BJ (cell line): ENCODE measurements around the gene ACBD5. TPM values are rescaled to one million over a fixed set of nuclear protein-coding genes. Genes with fewer than 3 reads are reported as not detected.
A peak's percentile ranks its signal among the peaks of the same experiment; 100 is the strongest.
"Not testable (repeated sequence)": the region's sequence is repeated elsewhere in the genome, so short reads cannot be mapped to it uniquely, and the experiment has no call there.

Source experiments
- CTCF ChIA-PET: fragments of 350-600 bp; formaldehyde crosslinking; extraction: SDS; loops from one replicate; lab custom pipeline; 2021; ENCODE audit warnings: antibody characterized with exemption, inconsistent platforms; lab: Yijun Ruan, JAX
- POLR2A ChIA-PET: fragments of 300-600 bp; sonication (Branson Sonifier 250); formaldehyde crosslinking; extraction: SDS; loops from one replicate; lab custom pipeline; 2021; ENCODE audit warnings: antibody characterized with exemption; lab: Charles Lee
- DNase-seq: peaks from one replicate; pipeline ENCODE4 v3.0.0-alpha.2; 2011; ENCODE audit warnings: low read depth
- H3K27me3 ChIP-seq: 2 replicates; pipeline ENCODE4 v1.6.0; 2011; ENCODE audit warnings: low read length; ENCODE audit not compliant: control insufficient read depth, insufficient read depth
- H3K36me3 ChIP-seq: 2 replicates; pipeline ENCODE4 v1.5.1; 2011; ENCODE audit warnings: low read length; ENCODE audit not compliant: control insufficient read depth, insufficient read depth
- H3K4me3 ChIP-seq: 2 replicates; pipeline ENCODE4 v1.5.1; 2011; ENCODE audit warnings: low read depth, mild to moderate bottlenecking, control low read depth, low read length
- polyA plus RNA-seq: library from polyadenylated mRNA; depleted of rRNA; stranded (reverse); fragments of >200 nt; gene quantifications from 2 replicates; pipeline ENCODE4 v1.2.3, GENCODE V29; 2011
- TF ChIP-seq, protein P1 (sequence below): IDR thresholded peaks from 2 replicates; pipeline ENCODE4 v1.5.1; 2011; ENCODE audit warnings: low read depth, mild to moderate bottlenecking, control low read depth, inconsistent platforms, low read length, moderate library complexity; ENCODE audit not compliant: insufficient read depth

ACBD5 gene
- polyA plus RNA-seq, 1 experiment, result 7.8 TPM

- DNase-seq, result no peak
- Histone ChIP-seq H3K36me3 (no peaks in the 10 kb centered on the region), H3K27me3 (no peaks in the 10 kb centered on the region), H3K4me3 (peak overlapping the region; percentile 74)
- ChIA-PET POLR2A (no interaction called here), CTCF (no interaction called here)
- TF ChIP-seq, protein P1, sequence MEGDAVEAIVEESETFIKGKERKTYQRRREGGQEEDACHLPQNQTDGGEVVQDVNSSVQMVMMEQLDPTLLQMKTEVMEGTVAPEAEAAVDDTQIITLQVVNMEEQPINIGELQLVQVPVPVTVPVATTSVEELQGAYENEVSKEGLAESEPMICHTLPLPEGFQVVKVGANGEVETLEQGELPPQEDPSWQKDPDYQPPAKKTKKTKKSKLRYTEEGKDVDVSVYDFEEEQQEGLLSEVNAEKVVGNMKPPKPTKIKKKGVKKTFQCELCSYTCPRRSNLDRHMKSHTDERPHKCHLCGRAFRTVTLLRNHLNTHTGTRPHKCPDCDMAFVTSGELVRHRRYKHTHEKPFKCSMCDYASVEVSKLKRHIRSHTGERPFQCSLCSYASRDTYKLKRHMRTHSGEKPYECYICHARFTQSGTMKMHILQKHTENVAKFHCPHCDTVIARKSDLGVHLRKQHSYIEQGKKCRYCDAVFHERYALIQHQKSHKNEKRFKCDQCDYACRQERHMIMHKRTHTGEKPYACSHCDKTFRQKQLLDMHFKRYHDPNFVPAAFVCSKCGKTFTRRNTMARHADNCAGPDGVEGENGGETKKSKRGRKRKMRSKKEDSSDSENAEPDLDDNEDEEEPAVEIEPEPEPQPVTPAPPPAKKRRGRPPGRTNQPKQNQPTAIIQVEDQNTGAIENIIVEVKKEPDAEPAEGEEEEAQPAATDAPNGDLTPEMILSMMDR, result no peak
Observed at GRCh38 chr10:27241010-27241651, 534 bp upstream of the ACBD5 start.

DNA sequence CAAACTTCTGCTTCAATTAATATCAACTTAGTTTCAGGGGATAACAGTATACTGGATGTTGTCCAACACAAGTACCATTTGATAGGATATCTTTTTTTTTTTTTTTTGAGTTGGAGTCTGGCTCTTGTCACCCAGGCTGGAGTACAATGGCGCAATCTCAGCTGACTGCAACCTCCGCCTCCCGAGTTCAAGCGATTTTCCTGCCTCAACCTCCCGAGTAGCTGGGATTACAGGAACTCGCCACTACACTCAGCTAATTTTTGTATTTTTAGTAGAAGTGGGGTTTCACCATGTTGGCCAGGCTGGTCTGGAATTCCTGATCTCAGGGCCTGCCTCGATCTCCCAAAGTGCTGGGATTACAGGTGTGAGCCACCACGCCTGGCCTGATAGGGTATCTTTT lies 3.1 kb downstream of the ACBD5 start:
- CTCF ChIA-PET, H3K27me3 ChIP-seq, H3K36me3 ChIP-seq, DNase-seq, H3K4me3 ChIP-seq: not testable (repeated sequence)
- POLR2A ChIA-PET, result interaction anchor here (0.7 kb wide), 1 partner anchor 334 kb away, joined by 13 read pairs; no protein-coding TSS in a partner anchor

GRCh38 chr10:27236589-27237128 lies 3.9 kb downstream of the ACBD5 start:
- ChIA-PET POLR2A (interaction anchor here (0.7 kb wide), 1 partner anchor 791 kb away, joined by 9 read pairs; no protein-coding TSS in a partner anchor), CTCF (interaction anchor here (0.6 to 2.4 kb wide), 3 partner anchors 13 to 124 kb away, joined by 3 to 8 read pairs (median 3); no protein-coding TSS in a partner anchor)
- H3K36me3 ChIP-seq, H3K27me3 ChIP-seq, H3K4me3 ChIP-seq, DNase-seq: not testable (repeated sequence)

DNA sequence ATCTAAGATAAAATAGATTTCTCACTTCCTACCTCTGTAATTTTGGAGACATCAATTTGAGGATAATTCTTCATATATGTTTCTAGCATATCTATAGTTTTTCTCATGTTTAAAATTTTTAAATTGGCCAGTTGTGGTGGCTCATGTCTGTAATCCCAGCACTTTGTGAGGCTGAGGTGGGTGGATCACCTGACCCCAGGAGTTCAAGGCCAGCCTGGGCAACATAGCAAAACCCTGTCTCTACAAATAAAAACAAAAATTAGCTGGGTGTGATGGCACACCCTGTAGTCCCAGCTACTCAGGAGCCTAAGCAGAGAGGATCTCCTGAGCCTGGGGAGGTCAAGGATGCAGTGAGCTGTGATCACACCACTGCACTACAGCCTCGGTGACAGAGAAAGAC lies 4.9 kb downstream of the ACBD5 start:
- Histone ChIP-seq H3K4me3 (no peak overlapping the region), H3K27me3 (no peaks in the 10 kb centered on the region), H3K36me3 (no peaks in the 10 kb centered on the region)
- ChIA-PET CTCF (interaction anchor here (0.6 to 2.4 kb wide), 3 partner anchors 12 to 125 kb away, joined by 3 to 8 read pairs (median 3); no protein-coding TSS in a partner anchor), POLR2A (interaction anchor here (0.7 kb wide), 1 partner anchor 790 kb away, joined by 9 read pairs; no protein-coding TSS in a partner anchor)
- no peak for DNase-seq
- TF ChIP-seq, protein P1, result no peak

DNA sequence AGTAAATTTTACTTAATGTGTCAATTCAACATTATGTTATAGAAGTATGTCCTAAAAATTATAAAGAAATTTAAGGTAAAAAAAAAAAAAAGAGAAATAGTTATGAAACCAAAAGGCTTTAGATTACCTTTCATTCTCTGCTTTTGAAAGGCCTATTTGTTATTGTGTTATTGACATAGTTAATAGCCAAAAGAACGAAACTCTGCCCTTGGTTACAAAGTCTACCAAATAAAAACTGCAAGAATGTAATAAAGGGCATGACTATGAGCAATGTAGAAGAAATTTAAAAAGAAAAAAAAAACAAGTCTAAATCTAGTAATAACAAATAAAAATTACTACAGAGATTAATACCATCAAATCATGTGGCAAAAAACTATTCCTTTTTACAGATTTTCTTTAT lies 10.6 kb downstream of the ACBD5 start:
- CTCF ChIA-PET, result no interaction called here
- Histone ChIP-seq H3K36me3 (peaks cover 3% of the 10 kb centered on the region; the same call in 1 of the 2 replicates), H3K27me3 (no peaks in the 10 kb centered on the region), H3K4me3 (no peak overlapping the region)
- DNase-seq, result no peak
- POLR2A ChIA-PET, result no interaction called here
- TF ChIP-seq, protein P1, result no peak

GRCh38 chr10:27225642-27226257 lies 14.8 kb downstream of the ACBD5 start:
- ChIA-PET POLR2A (no interaction called here), CTCF (interaction anchor here (2.5 kb wide), 1 partner anchor 14 kb away, joined by 10 read pairs; the partner anchor contains the start of gene ACBD5)
- TF ChIP-seq, protein P1, result no peak
- DNase-seq, result no peak
- H3K27me3 ChIP-seq, result no peaks in the 10 kb centered on the region
- peaks cover 4% of the 10 kb centered on the region for H3K36me3 ChIP-seq
- H3K4me3 ChIP-seq, result no peak overlapping the region
